ENCODE data around the gene TREX2.

GRCh38 chrX:153474266-153474665 is 28.4 kb upstream of the TREX2 start:
- TF ChIP-seq POLR2AphosphoS5 (IDR thresholded peaks at IDR 0.05; ENCODE audit: low read length): no peak
- no peak for TF ChIP-seq EZH2 (IDR thresholded peaks at IDR 0.05; ENCODE audit: borderline replicate concordance, control insufficient read depth, low read depth, low read length)
- no peak for TF ChIP-seq CEBPB (IDR thresholded peaks at IDR 0.05; ENCODE audit: borderline replicate concordance in 1 of 2, low read depth in 2 of 2, low read length in 2 of 2)
- TF ChIP-seq, protein P1, sequence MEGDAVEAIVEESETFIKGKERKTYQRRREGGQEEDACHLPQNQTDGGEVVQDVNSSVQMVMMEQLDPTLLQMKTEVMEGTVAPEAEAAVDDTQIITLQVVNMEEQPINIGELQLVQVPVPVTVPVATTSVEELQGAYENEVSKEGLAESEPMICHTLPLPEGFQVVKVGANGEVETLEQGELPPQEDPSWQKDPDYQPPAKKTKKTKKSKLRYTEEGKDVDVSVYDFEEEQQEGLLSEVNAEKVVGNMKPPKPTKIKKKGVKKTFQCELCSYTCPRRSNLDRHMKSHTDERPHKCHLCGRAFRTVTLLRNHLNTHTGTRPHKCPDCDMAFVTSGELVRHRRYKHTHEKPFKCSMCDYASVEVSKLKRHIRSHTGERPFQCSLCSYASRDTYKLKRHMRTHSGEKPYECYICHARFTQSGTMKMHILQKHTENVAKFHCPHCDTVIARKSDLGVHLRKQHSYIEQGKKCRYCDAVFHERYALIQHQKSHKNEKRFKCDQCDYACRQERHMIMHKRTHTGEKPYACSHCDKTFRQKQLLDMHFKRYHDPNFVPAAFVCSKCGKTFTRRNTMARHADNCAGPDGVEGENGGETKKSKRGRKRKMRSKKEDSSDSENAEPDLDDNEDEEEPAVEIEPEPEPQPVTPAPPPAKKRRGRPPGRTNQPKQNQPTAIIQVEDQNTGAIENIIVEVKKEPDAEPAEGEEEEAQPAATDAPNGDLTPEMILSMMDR (IDR thresholded peaks at IDR 0.05 in 2 of 3, conservative IDR thresholded peaks at IDR 0.05 in 1 of 3; ENCODE audit: control insufficient read depth in 2 of 3, extremely low read depth in 1 of 3, insufficient read depth in 1 of 3, low read depth in 3 of 3, low read length in 3 of 3): no peak
- no peak for TF ChIP-seq RFX5 (IDR thresholded peaks at IDR 0.05; ENCODE audit: low read depth, low read length)
- no peak for TF ChIP-seq EP300 (IDR thresholded peaks at IDR 0.05; ENCODE audit: borderline replicate concordance in 1 of 2, control insufficient read depth in 1 of 2, low read depth in 2 of 2, low read length in 2 of 2)
